HCT116 (cell line): ENCODE data around the gene IGF2.

ENCODE experiments used
- CEBPB ChIP-seq: IDR thresholded peaks from 2 replicates; pipeline ENCODE4 v1.6.1; 2012; ENCODE audit warnings: low read depth
- RAD21 ChIP-seq: IDR thresholded peaks from 2 replicates; pipeline ENCODE4 v1.6.1; 2012; ENCODE audit warnings: low read depth, mild to moderate bottlenecking
- SRF ChIP-seq: IDR thresholded peaks from 2 replicates; pipeline ENCODE4 v1.6.1; 2012; ENCODE audit warnings: low read depth

DNA sequence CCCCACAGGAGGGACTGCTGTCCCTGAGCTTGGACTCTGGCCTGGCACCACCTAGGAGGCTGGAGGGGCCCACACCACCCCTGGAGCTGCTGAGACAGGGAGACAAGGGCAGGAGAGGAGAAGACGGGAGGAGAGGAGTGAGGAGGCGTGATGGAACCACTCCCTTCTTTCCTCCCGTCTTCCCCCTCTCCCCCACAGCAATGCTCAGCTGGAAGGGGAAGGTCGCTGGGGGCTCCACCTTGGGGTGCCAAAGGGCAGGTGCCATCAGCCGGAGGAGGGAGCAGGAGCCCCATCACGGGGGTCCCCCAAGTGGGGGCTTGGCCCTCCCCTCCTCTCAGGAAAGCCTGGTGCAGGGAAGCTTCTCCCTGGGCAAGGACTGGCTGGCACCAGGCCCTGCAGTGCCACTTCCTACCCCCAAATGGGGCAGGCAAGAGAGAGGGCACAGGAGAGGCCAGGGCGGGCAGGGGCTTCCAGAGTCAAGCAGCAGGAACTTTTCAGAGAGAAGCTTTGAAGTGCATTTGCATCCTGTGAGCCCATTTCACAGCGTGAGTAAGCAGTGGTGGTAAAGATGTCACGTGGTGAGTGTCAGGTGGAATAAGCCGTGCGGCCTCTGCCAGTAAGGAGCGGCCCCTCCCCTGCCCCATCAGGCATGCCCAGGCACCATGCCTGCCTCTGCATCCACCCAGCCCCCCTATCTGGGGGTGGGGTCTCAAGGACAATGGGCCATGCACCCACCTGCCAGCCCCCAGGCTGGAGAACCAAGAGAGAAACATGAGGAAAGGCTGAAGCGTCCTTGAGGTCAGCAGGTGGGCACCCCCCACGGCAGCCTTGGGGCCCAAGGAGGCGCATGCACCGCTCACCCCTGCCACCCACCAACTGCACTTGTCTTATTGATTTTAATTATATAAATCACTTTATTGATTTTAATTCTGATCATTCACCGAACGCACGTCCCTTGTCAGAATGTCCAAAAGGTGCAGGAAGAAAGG, 4.9 kb downstream of the IGF2 start:
- TF ChIP-seq CEBPB (no peak), RAD21 (no peak), SRF (no peak)
